ENCODE data around the gene GRM7.

Gene GRM7

GRCh38 chr3:7504886-7505775, 644.2 kb downstream of the GRM7 start:
- no peak for DNase-seq (ENCODE audit: low read depth)

DNA sequence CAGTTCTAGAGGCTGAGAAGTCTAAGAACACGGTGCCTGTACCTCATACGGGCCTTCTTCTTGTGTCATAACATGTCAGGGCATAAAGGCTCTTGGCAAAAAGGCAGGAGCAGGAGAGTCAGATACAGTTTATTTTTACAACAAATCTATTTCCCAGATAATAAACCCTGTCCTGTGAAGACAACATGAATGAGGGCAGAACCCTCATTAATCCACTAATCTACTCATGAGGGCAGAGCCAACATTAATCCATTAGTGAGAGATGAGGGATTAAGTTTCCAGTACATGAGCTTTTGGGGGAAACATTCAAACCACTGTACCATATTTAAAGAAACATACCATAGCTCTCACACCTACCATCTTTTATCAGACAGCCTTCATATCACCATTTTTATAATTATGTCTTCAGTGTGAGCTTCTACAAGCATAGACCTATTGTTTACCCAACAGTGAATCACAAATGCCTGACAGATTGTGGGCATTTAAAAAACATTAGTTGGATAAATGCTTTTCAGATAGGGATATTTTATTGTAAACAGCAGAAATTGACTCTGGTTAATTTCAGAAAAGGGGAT, 645.8 kb downstream of the GRM7 start:
- no peak for DNase-seq (ENCODE audit: low read depth)

GRCh38 chr3:7508821-7509220, 647.9 kb downstream of the GRM7 start:
- DNase-seq (ENCODE audit: low read depth) = no peak

DNA sequence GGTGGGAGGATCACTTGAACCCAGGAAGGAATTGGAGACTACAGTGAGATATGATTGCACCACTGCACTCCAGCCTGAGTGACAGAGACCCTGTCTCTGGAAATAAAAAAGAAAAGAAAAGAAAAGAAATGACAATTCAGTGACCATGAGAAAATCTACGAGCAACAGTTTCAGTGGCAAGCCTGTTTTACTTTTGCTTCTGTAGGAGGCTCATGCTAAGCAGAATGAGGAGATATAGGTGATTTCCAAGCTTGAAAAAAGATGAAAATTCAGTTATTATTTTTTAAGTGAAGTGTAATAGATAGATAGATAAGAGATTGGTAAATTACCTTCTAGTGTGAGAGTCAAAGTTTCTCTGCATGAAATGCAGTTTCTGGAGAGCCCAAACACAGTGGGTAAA, 651.1 kb downstream of the GRM7 start:
- DNase-seq (ENCODE audit: low read depth) = no peak

GRCh38 chr3:7518026-7518425, 657.1 kb downstream of the GRM7 start:
- no peak for DNase-seq (ENCODE audit: low read depth)

DNA sequence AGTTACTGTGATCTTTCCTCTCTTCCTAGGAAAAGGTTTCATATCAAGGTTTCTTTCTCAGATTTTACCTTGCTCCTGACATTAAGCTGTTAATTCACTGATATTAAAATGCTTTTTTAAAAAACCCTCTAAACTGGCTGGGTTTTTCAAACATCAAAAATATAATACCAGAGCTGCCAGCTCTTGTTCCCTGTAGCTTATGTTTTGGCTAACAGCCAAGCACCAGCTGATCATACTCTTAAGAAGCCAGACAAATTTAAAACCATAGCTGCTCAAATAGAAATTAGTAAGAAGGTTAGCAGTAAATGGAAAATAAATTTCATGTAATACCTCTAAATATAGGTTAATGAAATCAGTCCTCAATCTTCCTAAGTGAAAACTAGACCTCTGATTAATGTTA, 657.5 kb downstream of the GRM7 start:
- no peak for DNase-seq (ENCODE audit: low read depth)

- DNase-seq (ENCODE audit: low read depth) = no peak
Measured at GRCh38 chr3:7520059-7520458, 659.1 kb downstream of the GRM7 start.

- no peak for DNase-seq (ENCODE audit: low read depth)
Measured at GRCh38 chr3:7520593-7520992, 659.7 kb downstream of the GRM7 start.

GRCh38 chr3:7536510-7536909, 675.6 kb downstream of the GRM7 start:
- no peak for DNase-seq (ENCODE audit: low read depth)

- no peak for DNase-seq (ENCODE audit: low read depth)
Measured at GRCh38 chr3:7536921-7537320, 676.0 kb downstream of the GRM7 start.

DNA sequence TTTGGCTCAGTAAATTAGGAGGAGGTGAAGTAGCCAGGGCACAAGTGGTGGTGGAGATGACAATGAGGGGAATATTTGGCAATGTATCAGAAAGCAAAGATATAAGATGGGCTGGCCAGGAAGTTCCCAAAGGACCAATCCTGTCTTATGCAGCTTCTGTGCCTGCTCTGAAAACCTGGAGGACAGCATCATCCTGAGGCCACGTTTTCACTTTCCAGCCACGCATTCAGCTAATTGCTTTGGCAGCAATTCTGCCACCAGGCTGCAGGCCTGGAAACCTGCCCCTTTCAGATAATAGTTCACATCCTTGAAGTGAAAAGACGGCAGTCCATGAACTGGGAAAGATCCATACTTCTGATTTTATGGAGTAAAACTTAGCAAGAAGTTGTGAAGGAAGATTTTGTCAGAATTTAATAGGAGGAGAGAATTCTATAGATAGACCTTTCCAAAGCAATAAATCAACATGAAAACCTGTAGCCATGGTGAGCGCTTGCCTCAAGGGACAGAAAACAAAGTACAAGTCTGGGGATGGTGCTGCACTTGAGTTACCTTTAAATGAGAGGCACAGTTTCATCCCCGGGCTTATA, 682.5 kb downstream of the GRM7 start:
- DNase-seq (ENCODE audit: low read depth) = no peak

DNA sequence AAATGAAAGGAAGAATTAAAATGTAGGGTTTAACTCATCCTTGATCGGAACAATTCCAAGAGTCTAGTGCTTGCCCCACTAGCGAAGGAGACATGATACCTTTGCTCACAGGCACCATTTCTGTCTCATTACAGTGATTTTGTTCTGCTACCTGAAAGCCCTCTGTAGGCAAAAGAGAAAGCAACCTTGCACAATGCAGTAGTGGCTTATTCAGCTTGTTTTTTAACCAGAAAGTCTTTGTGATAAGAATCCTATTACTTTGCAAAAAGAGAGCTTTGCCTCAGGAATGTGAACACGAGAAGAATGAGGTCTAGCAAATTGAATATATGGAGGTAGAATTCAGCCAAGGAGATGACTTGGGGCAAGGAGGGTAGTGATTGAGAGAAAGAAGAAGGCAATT, 684.4 kb downstream of the GRM7 start:
- no peak for DNase-seq (ENCODE audit: low read depth)

- no peak for DNase-seq (ENCODE audit: low read depth)
Measured at GRCh38 chr3:7546253-7546652, 685.3 kb downstream of the GRM7 start.

- no peak for DNase-seq (ENCODE audit: low read depth)
Measured at GRCh38 chr3:7547826-7548225, 686.9 kb downstream of the GRM7 start.

DNA sequence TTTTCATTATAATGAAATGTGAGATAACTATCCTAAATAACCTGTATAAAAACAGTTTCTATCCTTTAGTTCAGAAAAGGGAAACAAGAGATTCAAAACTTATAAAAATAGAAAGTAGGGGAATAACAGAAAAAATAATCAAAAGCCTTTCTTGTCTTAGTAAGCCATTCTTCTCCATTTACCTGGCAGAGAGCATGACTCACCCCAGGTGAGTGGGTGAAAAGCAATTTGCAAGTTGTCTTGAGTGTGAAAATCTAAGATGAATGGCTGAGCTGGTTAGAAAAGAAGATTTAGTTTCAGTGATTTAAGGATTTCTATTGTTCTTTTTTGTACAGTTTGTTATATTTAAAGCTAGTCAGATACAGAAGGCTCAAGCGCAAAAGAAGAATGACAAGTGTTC, 702.0 kb downstream of the GRM7 start:
- no peak for DNase-seq (ENCODE audit: low read depth)

GRCh38 chr3:7565574-7565973, 704.7 kb downstream of the GRM7 start:
- DNase-seq (ENCODE audit: low read depth) = no peak

DNA sequence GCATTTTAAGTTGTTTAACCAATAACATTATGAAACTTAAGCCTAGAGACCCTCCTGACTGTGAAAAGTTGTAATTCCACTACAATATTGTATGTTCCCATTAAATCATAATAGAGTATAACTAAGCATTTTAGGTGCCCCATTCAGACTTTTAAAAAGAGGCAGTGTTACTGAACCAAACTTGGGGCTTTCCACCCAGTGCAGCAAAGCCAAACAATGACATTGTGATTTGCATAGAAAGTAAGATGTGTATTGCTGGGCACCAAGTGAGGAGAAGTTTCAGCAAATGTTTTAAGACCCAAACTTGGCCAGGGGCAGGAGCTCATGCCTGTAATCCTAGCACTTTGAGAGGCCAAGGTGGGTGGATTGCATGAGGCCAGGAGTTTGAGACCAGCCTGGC, 706.2 kb downstream of the GRM7 start:
- DNase-seq (ENCODE audit: low read depth) = no peak

DNA sequence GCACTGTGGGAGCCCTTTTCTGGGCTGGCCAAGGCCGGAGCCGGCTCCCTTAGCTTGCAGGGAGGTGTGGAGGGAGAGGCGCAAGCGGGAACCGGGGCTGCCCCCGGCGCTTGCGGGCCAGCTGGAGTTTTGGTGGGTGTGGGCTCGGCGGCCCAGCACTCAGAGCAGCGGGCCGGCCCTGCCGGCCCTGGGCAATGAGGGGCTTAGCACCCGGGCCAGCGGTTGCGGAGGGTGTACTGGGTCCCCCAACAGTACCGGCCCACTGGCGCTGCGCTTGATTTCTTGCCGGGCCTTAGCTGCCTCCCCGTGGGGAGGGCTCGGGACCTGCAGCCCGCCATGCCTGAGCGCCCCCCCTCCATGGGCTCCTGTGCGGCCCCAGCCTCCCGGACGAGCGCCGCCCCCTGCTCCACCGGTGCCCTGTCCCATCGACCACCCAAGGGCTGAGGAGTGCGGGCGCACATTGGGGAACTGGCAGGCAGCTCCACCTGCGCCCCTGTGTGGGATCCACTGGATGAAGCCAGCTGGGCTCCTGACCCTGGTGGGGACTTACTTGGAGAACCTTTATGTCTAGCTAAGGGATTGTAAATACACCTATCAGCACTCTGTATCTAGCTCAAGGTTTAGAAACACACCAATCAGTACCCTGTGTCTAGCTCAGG, 707.7 kb downstream of the GRM7 start:
- DNase-seq (ENCODE audit: low read depth) = no peak

DNA sequence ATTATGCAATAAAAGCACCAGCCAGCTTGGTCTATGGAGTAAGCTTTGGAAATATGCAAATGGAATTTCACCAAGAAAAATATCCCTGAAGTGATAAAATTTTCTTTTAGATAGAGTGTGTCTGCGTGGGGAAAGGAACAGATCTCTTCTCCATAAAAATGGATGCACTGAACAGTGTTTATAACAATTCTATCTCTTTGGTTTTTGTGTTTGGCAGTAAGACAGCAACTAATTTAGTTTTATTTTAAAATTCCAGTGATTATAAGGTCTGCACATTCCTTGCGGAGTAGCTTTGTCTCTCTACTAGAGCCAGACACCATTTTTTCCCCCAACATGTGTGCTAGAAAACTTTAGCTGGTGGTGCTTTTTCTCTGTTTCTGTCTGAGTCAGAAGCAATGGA, 712.4 kb downstream of the GRM7 start:
- no peak for DNase-seq (ENCODE audit: low read depth)

GRCh38 chr3:7574435-7574834, 713.5 kb downstream of the GRM7 start:
- no peak for DNase-seq (ENCODE audit: low read depth)

DNA sequence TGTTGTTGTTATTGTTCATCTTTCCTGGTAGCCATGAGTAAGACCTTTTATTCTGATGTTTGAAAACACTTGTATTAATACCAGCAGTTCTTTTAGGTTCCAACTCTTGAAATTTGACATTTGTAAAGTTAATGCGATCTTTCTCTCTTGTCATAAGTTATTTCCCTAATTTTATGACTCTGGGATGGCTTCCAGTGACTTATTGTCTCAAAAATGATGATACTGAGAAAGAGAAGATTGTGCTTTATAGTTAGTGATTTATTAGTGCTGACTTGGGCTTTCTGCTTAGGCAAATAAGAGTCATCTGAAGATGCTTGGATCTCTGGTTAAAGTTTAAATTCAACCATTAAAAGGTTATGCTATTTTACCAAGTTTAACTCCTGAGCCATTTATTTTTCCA, 715.2 kb downstream of the GRM7 start:
- no peak for DNase-seq (ENCODE audit: low read depth)

GRCh38 chr3:7576506-7576905, 715.6 kb downstream of the GRM7 start:
- DNase-seq (ENCODE audit: low read depth) = no peak

DNA sequence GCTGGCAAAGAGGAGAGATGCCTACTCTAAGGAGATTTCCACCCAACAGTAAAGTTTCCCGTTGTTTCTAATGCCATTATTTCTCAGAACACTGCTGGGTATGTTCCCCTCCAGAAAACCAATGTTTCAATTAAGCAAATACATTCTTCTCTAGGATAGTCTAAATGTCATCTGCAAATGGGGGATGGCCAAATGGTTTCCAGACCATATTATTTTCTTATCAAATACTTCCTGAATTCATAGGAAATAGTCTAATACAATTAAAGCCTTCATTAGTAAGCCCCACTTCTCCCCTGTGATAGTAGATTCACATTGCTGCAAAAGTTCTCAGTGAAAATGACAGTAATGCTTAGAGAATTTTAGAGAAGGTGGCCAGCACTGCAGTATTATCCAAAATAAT, 716.6 kb downstream of the GRM7 start:
- no peak for DNase-seq (ENCODE audit: low read depth)
